Ovary (tissue), 3 donors: ENCODE results near the gene VWA5B1.

Experiments
- POLR2A ChIP-seq: fragments of 450-650 bp; IDR thresholded peaks from one replicate; pipeline ENCODE4 v1.6.1; 2017; ENCODE audit warnings: antibody characterized with exemption, mild to moderate bottlenecking, moderate library complexity
- TF ChIP-seq, protein P1 (sequence below), 3 donors: fragments of 450-650 bp in 2 of 3; fragments of 200-600 bp in 1 of 3; IDR thresholded peaks; one replicate each; pipeline versions ENCODE4 v1.5.1 to v1.8.0; 2016 to 2022; ENCODE audit warnings: antibody characterized with exemption in 3 of 3, mild to moderate bottlenecking in 1 of 3
- donor health status: DM: no; HTN: no; CAD: no.

DNA sequence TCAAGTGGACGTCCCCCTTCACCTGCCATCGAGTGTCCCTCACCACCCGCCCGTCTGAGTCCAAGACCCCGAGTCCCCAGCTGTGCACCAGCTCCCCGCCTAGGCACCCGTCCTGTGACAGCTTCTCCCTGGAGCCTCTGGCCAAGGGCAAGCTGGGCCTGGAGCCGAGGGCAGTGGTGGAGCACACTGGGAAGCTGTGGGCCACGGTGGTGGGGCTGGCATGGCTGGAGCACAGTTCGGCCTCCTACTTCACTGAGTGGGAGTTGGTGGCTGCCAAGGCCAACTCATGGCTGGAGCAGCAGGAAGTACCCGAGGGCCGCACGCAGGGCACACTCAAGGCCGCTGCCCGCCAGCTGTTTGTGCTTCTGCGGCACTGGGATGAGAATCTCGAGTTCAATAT is 63.2 kb downstream of the VWA5B1 start:
- TF ChIP-seq, protein P1, sequence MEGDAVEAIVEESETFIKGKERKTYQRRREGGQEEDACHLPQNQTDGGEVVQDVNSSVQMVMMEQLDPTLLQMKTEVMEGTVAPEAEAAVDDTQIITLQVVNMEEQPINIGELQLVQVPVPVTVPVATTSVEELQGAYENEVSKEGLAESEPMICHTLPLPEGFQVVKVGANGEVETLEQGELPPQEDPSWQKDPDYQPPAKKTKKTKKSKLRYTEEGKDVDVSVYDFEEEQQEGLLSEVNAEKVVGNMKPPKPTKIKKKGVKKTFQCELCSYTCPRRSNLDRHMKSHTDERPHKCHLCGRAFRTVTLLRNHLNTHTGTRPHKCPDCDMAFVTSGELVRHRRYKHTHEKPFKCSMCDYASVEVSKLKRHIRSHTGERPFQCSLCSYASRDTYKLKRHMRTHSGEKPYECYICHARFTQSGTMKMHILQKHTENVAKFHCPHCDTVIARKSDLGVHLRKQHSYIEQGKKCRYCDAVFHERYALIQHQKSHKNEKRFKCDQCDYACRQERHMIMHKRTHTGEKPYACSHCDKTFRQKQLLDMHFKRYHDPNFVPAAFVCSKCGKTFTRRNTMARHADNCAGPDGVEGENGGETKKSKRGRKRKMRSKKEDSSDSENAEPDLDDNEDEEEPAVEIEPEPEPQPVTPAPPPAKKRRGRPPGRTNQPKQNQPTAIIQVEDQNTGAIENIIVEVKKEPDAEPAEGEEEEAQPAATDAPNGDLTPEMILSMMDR (IDR thresholded peaks at IDR 0.05), result no peak
- TF ChIP-seq POLR2A, result no peak
